Measurements from ENCODE around the gene LZTS2. TPM values are rescaled to one million over a fixed set of nuclear protein-coding genes. Genes with fewer than 3 reads are reported as not detected.

The LZTS2 gene
- polyA plus RNA-seq, 1 of the 3 experiments (the other 2 are of a cell fraction) = 50.6 TPM

GRCh38 chr10:100979791-100980272 is 19.8 kb upstream of the LZTS2 start:
- Histone ChIP-seq H3K79me2 (ENCODE audit: insufficient read depth) (no peaks in the 10 kb centered on the region), H2AFZ (ENCODE audit: low read depth) (no peak overlapping the region), H4K20me1 (ENCODE audit: insufficient read depth) (no peaks in the 10 kb centered on the region), H3K4me2 (no peak overlapping the region), H3K4me1 (ENCODE audit: control insufficient read depth in 1 of 2, insufficient read depth in 2 of 2, low read depth in 1 of 2, low read length in 1 of 2) (no peaks in the 10 kb centered on the region), H3K27me3 (ENCODE audit: insufficient read depth) (no peaks in the 10 kb centered on the region), H3K4me3 (ENCODE audit: low read depth in 2 of 2, low read length in 1 of 2) (no peak overlapping the region), H3F3A (replicated peaks; ENCODE audit: insufficient read depth) (no peaks in the 10 kb centered on the region), H3K27ac (ENCODE audit: low read depth in 2 of 2, low read length in 1 of 2) (no peak overlapping the region), H3K9me2 (no peaks in the 10 kb centered on the region), H3K9me3 (no peaks in the 10 kb centered on the region), H3K36me3 (replicated peaks in 1 of 2; ENCODE audit: control insufficient read depth in 1 of 2, insufficient read depth in 2 of 2, low read length in 1 of 2) (peaks cover 3 to 29% of the 10 kb centered on the region in 2 experiments), H3K9ac (no peak overlapping the region)
- TF ChIP-seq YY1 (IDR thresholded peaks at IDR 0.05; ENCODE audit: low read depth) = no peak
- no peak for TF ChIP-seq FOSL2 (IDR thresholded peaks at IDR 0.05; ENCODE audit: borderline replicate concordance, low read depth)
- TF ChIP-seq JUND (IDR thresholded peaks at IDR 0.05) = no peak
- TF ChIP-seq MXI1 (IDR thresholded peaks at IDR 0.05; ENCODE audit: low read depth, low read length) = no peak
- no peak for TF ChIP-seq MAX (IDR thresholded peaks at IDR 0.05; ENCODE audit: low read depth)
- TF ChIP-seq GATA2 (CRISPR knock-in tag; IDR thresholded peaks at IDR 0.05) = no peak
- no peak for TF ChIP-seq CHD2 (IDR thresholded peaks at IDR 0.05; ENCODE audit: low read length, partially characterized antibody)
- TF ChIP-seq REST (IDR thresholded peaks at IDR 0.05; ENCODE audit: low read depth, low read length) = no peak
- TF ChIP-seq RAD21 (IDR thresholded peaks at IDR 0.05; ENCODE audit: low read length) = no peak
- no peak for TF ChIP-seq GABPA (IDR thresholded peaks at IDR 0.05; ENCODE audit: low read depth)
- TF ChIP-seq SIN3A (IDR thresholded peaks at IDR 0.05; ENCODE audit: borderline replicate concordance, low read depth, low read length) = no peak
- no peak for TF ChIP-seq NFIC (IDR thresholded peaks at IDR 0.05; ENCODE audit: borderline replicate concordance)
- TF ChIP-seq CTCF (IDR thresholded peaks at IDR 0.05) = no peak
- no peak for TF ChIP-seq POLR2AphosphoS5 (IDR thresholded peaks at IDR 0.05; ENCODE audit: low read depth, low read length)
- no peak for TF ChIP-seq MEF2A (IDR thresholded peaks at IDR 0.05; ENCODE audit: borderline replicate concordance, low read depth)
- CTCF ChIA-PET = interaction anchor here (1.7 kb wide), 1 partner anchor 18 kb away, joined by 5 read pairs; no protein-coding TSS in a partner anchor
- 89% methylated on average over 9 of the region's 16 CpGs for WGBS (ENCODE audit: low lambda C conversion rate)
- no peak for DNase-seq
- POLR2A ChIA-PET = no interaction called here

Data from SK-N-SH (cell line).